Ascending aorta (tissue), 2 donors: ENCODE measurements around the gene HMCN1. TPM values are rescaled to one million over a fixed set of nuclear protein-coding genes. Genes with fewer than 3 reads are reported as not detected.

Source experiments
- DNase-seq, 2 donors: peaks; one replicate each; pipeline ENCODE4 v3.0.0-alpha.2; 2019; ENCODE audit warnings: low spot score in 2 of 2
- H3K27ac ChIP-seq, 2 donors: fragments of 200-600 bp; sonication (generic); one replicate each; pipeline ENCODE4 v1.5.1; 2016 to 2017; ENCODE audit warnings: mild to moderate bottlenecking in 1 of 2
- H3K27me3 ChIP-seq: fragments of 200-600 bp; sonication (generic); one replicate; pipeline ENCODE4 v1.5.1; 2017
- H3K36me3 ChIP-seq, 2 donors: fragments of 200-600 bp; sonication (generic); one replicate each; pipeline ENCODE4 v1.5.1; 2016
- H3K4me1 ChIP-seq, 2 donors: fragments of 200-600 bp; sonication (generic); one replicate each; pipeline ENCODE4 v1.5.1; 2016 to 2017; ENCODE audit warnings: mild to moderate bottlenecking in 1 of 2
- H3K4me3 ChIP-seq, 2 donors: fragments of 200-600 bp; sonication (generic); one replicate each; pipeline ENCODE4 v1.5.1; 2016 to 2017; ENCODE audit warnings: mild to moderate bottlenecking in 1 of 2
- H3K9me3 ChIP-seq, 2 donors: fragments of 200-600 bp; sonication (generic); one replicate each; pipeline ENCODE4 v1.5.1; 2016
- CTCF ChIP-seq, 3 experiments: fragments of 200-600 bp in 2 of 3; fragments of 450-650 bp in 1 of 3; sonication (generic) in 2 of 3; IDR thresholded peaks; one replicate each; pipeline ENCODE4 v1.5.1; 2016 to 2019; ENCODE audit warnings: antibody characterized with exemption in 3 of 3, mild to moderate bottlenecking in 1 of 3, moderate library complexity in 1 of 3
- intact Hi-C: fragments of 100-400 bp; cut with DNase I; formaldehyde crosslinking; loops from one replicate; pipeline ENCODE4 v1.15.1; 2023
- total RNA-seq: library from RNA; depleted of rRNA; stranded (reverse); fragments of >200 nt; gene quantifications from one replicate; pipeline ENCODE4 v1.1.0, GENCODE V29; 2016

The HMCN1 gene
- total RNA-seq, 1 donor from 2014 or later: 61.7 TPM

- no peaks in the 10 kb centered on the region for H3K27me3 ChIP-seq
- peak overlapping the region in 1 of 2 donors; percentile 47 for H3K4me3 ChIP-seq
- intact Hi-C loops: no loop called here
- peaks cover 0 to 16% of the 10 kb centered on the region in 2 donors for H3K4me1 ChIP-seq
- TF ChIP-seq CTCF (IDR thresholded peaks at IDR 0.05): no peak
- DNase-seq: no peak
- H3K27ac ChIP-seq: peak overlapping the region; percentile 42 to 55
- H3K9me3 ChIP-seq: no peaks in the 10 kb centered on the region
- no peaks in the 10 kb centered on the region for H3K36me3 ChIP-seq
These were observed 123.3 kb downstream of the HMCN1 start for GRCh38 chr1:185857442-185857841.

- H3K9me3 ChIP-seq: no peaks in the 10 kb centered on the region
- H3K36me3 ChIP-seq: no peaks in the 10 kb centered on the region
- DNase-seq: no peak
- H3K4me1 ChIP-seq: peaks cover 0 to 14% of the 10 kb centered on the region in 2 donors
- no peak overlapping the region for H3K4me3 ChIP-seq
- TF ChIP-seq CTCF (IDR thresholded peaks at IDR 0.05): no peak
- intact Hi-C loops: no loop called here
- no peaks in the 10 kb centered on the region for H3K27me3 ChIP-seq
- peak overlapping the region in 1 of 2 donors; percentile 47 for H3K27ac ChIP-seq
These were observed 126.1 kb downstream of the HMCN1 start for GRCh38 chr1:185860311-185860710.

- Histone ChIP-seq H3K9me3 (no peaks in the 10 kb centered on the region), H3K36me3 (no peaks in the 10 kb centered on the region), H3K27me3 (no peaks in the 10 kb centered on the region), H3K4me3 (no peak overlapping the region), H3K4me1 (peaks cover 0 to 14% of the 10 kb centered on the region in 2 donors), H3K27ac (peak overlapping the region in 1 of 2 donors; percentile 47)
- no peak for TF ChIP-seq CTCF (IDR thresholded peaks at IDR 0.05)
- intact Hi-C loops: no loop called here
- DNase-seq: no peak
These were observed 126.7 kb downstream of the HMCN1 start for GRCh38 chr1:185860859-185861258.

- Histone ChIP-seq H3K36me3 (no peaks in the 10 kb centered on the region), H3K27me3 (no peaks in the 10 kb centered on the region), H3K27ac (peak overlapping the region in 1 of 2 donors; percentile 47), H3K4me1 (peaks cover 0 to 14% of the 10 kb centered on the region in 2 donors), H3K9me3 (no peaks in the 10 kb centered on the region), H3K4me3 (no peak overlapping the region)
- TF ChIP-seq CTCF (IDR thresholded peaks at IDR 0.05): no peak
- intact Hi-C loops: no loop called here
- no peak for DNase-seq
These were observed 127.4 kb downstream of the HMCN1 start for GRCh38 chr1:185861630-185862029.

- intact Hi-C loops: no loop called here
- H3K4me1 ChIP-seq: peaks cover 0 to 14% of the 10 kb centered on the region in 2 donors
- TF ChIP-seq CTCF (IDR thresholded peaks at IDR 0.05): no peak
- H3K36me3 ChIP-seq: no peaks in the 10 kb centered on the region
- no peaks in the 10 kb centered on the region for H3K9me3 ChIP-seq
- no peaks in the 10 kb centered on the region for H3K27me3 ChIP-seq
- DNase-seq: no peak
- H3K4me3 ChIP-seq: no peak overlapping the region
- H3K27ac ChIP-seq: peak overlapping the region in 1 of 2 donors; percentile 37
These were observed 128.0 kb downstream of the HMCN1 start for GRCh38 chr1:185862235-185862634.

GRCh38 chr1:185864331-185864730, 130.1 kb downstream of the HMCN1 start:
- no peaks in the 10 kb centered on the region for H3K27me3 ChIP-seq
- no peaks in the 10 kb centered on the region for H3K36me3 ChIP-seq
- no peaks in the 10 kb centered on the region for H3K9me3 ChIP-seq
- peaks cover 0 to 11% of the 10 kb centered on the region in 2 donors for H3K4me1 ChIP-seq
- no peak for DNase-seq
- no peak for TF ChIP-seq CTCF (IDR thresholded peaks at IDR 0.05)
- no peak overlapping the region for H3K4me3 ChIP-seq
- peak overlapping the region; percentile 28 to 77 for H3K27ac ChIP-seq
- intact Hi-C loops: no loop called here
